Measurements from ENCODE around the gene CHD9NB. TPM values are rescaled to one million over a fixed set of nuclear protein-coding genes. Genes with fewer than 3 reads are reported as not detected.

CHD9NB gene
- total RNA-seq, 1 experiment from 2014 or later = 0.64 TPM

DNA sequence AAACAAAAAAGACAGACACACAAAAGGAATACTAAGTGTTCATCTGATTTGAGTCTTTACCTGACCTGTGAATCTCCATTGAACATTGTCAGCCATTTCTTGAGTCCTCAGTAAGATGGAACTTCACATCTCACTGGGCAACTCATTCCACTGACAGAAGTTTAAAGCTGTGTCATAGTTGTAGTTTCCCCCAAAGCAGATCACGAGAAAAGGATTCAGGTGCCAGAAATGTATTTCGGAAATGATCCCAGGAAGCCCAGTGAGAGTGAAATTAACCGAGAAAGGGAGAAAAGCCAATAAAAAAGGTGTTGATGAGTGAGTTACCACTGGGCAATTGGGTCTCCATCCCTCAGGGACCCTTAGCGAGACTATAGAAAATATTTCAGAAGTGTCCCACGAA is 8.6 kb upstream of the CHD9NB start:
- CTCF ChIA-PET = no interaction called here
- TF ChIP-seq POLR2AphosphoS5 (IDR thresholded peaks at IDR 0.05; ENCODE audit: low read depth, low read length) (no peak), SIN3A (IDR thresholded peaks at IDR 0.05; ENCODE audit: borderline replicate concordance, insufficient read depth, low read depth, low read length) (no peak), TCF7L2 (IDR thresholded peaks at IDR 0.05; ENCODE audit: low read depth, low read length) (no peak)
- TF ChIP-seq, protein P1, sequence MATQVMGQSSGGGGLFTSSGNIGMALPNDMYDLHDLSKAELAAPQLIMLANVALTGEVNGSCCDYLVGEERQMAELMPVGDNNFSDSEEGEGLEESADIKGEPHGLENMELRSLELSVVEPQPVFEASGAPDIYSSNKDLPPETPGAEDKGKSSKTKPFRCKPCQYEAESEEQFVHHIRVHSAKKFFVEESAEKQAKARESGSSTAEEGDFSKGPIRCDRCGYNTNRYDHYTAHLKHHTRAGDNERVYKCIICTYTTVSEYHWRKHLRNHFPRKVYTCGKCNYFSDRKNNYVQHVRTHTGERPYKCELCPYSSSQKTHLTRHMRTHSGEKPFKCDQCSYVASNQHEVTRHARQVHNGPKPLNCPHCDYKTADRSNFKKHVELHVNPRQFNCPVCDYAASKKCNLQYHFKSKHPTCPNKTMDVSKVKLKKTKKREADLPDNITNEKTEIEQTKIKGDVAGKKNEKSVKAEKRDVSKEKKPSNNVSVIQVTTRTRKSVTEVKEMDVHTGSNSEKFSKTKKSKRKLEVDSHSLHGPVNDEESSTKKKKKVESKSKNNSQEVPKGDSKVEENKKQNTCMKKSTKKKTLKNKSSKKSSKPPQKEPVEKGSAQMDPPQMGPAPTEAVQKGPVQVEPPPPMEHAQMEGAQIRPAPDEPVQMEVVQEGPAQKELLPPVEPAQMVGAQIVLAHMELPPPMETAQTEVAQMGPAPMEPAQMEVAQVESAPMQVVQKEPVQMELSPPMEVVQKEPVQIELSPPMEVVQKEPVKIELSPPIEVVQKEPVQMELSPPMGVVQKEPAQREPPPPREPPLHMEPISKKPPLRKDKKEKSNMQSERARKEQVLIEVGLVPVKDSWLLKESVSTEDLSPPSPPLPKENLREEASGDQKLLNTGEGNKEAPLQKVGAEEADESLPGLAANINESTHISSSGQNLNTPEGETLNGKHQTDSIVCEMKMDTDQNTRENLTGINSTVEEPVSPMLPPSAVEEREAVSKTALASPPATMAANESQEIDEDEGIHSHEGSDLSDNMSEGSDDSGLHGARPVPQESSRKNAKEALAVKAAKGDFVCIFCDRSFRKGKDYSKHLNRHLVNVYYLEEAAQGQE (IDR thresholded peaks at IDR 0.05; ENCODE audit: insufficient read depth in 1 of 2, low read depth in 2 of 2, low read length in 1 of 2) = no peak
- TF ChIP-seq, protein P2, sequence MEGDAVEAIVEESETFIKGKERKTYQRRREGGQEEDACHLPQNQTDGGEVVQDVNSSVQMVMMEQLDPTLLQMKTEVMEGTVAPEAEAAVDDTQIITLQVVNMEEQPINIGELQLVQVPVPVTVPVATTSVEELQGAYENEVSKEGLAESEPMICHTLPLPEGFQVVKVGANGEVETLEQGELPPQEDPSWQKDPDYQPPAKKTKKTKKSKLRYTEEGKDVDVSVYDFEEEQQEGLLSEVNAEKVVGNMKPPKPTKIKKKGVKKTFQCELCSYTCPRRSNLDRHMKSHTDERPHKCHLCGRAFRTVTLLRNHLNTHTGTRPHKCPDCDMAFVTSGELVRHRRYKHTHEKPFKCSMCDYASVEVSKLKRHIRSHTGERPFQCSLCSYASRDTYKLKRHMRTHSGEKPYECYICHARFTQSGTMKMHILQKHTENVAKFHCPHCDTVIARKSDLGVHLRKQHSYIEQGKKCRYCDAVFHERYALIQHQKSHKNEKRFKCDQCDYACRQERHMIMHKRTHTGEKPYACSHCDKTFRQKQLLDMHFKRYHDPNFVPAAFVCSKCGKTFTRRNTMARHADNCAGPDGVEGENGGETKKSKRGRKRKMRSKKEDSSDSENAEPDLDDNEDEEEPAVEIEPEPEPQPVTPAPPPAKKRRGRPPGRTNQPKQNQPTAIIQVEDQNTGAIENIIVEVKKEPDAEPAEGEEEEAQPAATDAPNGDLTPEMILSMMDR (IDR thresholded peaks at IDR 0.05) = no peak
- intact Hi-C loops (cut with micrococcal nuclease; ENCODE audit: unreplicated experiment) (no loop called here), in situ Hi-C loops (cut with HindIII; ENCODE audit: low pct_unique_long_range_greater_than_20kb, low sequenced_read_pairs) (no loop called here)
- Histone ChIP-seq H3K27ac (ENCODE audit: low read length) (no peak overlapping the region), H3K4me3 (ENCODE audit: low read depth in 2 of 2, low read length in 2 of 2) (no peak overlapping the region), H3K9me3 (ENCODE audit: control insufficient read depth, insufficient read depth, low read depth, low read length) (no peaks in the 10 kb centered on the region), H3K27me3 (ENCODE audit: control insufficient read depth, insufficient read depth, low read length) (no peaks in the 10 kb centered on the region), H3K36me3 (ENCODE audit: control insufficient read depth, insufficient read depth, low read length) (no peaks in the 10 kb centered on the region), H3K4me1 (ENCODE audit: control insufficient read depth, insufficient read depth, low read length) (peaks cover 3% of the 10 kb centered on the region; the same call in 1 of the 2 replicates)
- DNase-seq (ENCODE audit: low read depth, low spot score) (no peak), ATAC-seq (no peak)
- POLR2A ChIA-PET = no interaction called here
- no TSS peak for BruUV-seq (replicated peaks)

DNA sequence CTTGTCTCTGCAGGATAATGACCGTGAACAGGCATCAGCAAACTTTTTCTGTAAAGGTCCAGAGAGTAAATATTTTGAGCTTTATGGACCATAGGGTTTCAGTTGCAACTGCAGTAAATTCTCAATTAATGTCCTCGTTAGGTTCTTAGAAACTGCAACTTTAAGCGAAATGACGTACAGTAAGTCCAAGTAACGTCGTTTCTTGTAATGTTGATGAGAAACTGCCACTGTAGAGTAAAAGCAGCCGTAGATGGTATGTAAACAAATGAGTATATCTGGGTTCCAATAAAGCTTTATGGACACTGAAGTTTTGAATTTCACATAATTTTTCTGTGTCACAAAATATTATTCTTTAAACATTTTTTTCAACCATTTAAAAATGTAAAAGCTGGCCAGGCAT is 7.0 kb upstream of the CHD9NB start:
- Histone ChIP-seq H3K4me3 (ENCODE audit: low read depth in 2 of 2, low read length in 2 of 2) (no peak overlapping the region), H3K27me3 (ENCODE audit: control insufficient read depth, insufficient read depth, low read length) (no peaks in the 10 kb centered on the region), H3K4me1 (ENCODE audit: control insufficient read depth, insufficient read depth, low read length) (peaks cover 7% of the 10 kb centered on the region; the same call in 1 of the 2 replicates), H3K27ac (ENCODE audit: low read length) (no peak overlapping the region), H3K36me3 (ENCODE audit: control insufficient read depth, insufficient read depth, low read length) (no peaks in the 10 kb centered on the region), H3K9me3 (ENCODE audit: control insufficient read depth, insufficient read depth, low read depth, low read length) (no peaks in the 10 kb centered on the region)
- in situ Hi-C loops (cut with HindIII; ENCODE audit: low pct_unique_long_range_greater_than_20kb, low sequenced_read_pairs) = no loop called here
- TF ChIP-seq POLR2AphosphoS5 (IDR thresholded peaks at IDR 0.05; ENCODE audit: low read depth, low read length) = no peak
- TF ChIP-seq, protein P1 (IDR thresholded peaks at IDR 0.05; ENCODE audit: insufficient read depth in 1 of 2, low read depth in 2 of 2, low read length in 1 of 2) = no peak
- TF ChIP-seq TCF7L2 (IDR thresholded peaks at IDR 0.05; ENCODE audit: low read depth, low read length) = no peak
- TF ChIP-seq, protein P2 (IDR thresholded peaks at IDR 0.05) = no peak
- no peak for TF ChIP-seq SIN3A (IDR thresholded peaks at IDR 0.05; ENCODE audit: borderline replicate concordance, insufficient read depth, low read depth, low read length)
- CTCF ChIA-PET = no interaction called here
- no peak for ATAC-seq
- intact Hi-C loops (cut with micrococcal nuclease; ENCODE audit: unreplicated experiment) = loop anchor here (10.0 kb wide), 2 partner anchors 75 to 225 kb away; no protein-coding TSS in a partner anchor
- BruUV-seq (replicated peaks) = no TSS peak
- no peak for DNase-seq (ENCODE audit: low read depth, low spot score)
- POLR2A ChIA-PET = no interaction called here
